ENCODE measurements around the gene CAST. TPM values are rescaled to one million over a fixed set of nuclear protein-coding genes. Genes with fewer than 3 reads are reported as not detected.
A peak's percentile ranks its signal among the peaks of the same experiment; 100 is the strongest.

CAST gene
- total RNA-seq, 1 experiment from 2014 or later, result 61.0 TPM

DNA sequence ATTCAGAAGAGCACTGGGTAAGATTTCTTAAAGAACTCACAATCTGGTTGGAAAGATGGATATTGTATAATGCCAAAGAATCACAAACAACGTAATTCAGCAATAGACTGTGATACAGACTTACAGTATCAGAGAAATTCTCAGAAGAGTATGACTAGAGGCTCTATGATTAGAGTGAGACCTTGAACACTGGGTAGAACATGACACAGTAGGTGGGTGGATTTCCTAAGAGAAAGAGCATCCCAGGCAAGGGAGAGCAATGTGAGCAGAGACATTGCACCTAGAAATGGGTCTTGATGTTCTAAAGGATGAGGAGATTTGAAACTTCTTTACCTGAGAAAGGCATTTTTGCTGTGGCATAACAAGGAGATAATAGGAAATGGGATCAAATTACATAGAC lies 27.3 kb upstream of the CAST start:
- peaks cover 3% of the 10 kb centered on the region for H3K4me1 ChIP-seq
- H3K36me3 ChIP-seq, result no peaks in the 10 kb centered on the region
- no peaks in the 10 kb centered on the region for H3K9me3 ChIP-seq (replicated peaks)
- DNase-seq, result no peak
- H3K4me3 ChIP-seq, result no peak overlapping the region
- H3K27me3 ChIP-seq, result no peaks in the 10 kb centered on the region
- no peak overlapping the region for H3K27ac ChIP-seq

DNA sequence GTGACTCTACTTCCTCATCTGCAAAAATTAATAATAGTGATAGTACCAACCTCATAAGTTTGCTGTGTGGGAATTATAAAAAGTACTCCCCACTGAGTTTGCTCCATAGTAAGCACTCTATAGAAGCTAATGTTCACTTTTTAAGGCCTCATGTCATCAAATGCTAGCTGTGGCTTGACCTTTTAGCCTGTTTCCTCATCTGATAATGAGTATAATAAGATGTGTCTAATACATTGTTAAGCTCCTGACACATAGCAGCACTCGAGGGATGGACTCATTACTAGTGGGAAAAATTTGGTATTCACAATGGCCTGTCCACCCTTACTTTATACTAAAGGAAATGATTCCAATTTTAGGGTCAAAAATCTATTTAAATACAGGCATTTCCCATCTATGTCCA lies 26.1 kb upstream of the CAST start:
- H3K9me3 ChIP-seq (replicated peaks), result no peaks in the 10 kb centered on the region
- H3K36me3 ChIP-seq, result no peaks in the 10 kb centered on the region
- no peak overlapping the region for H3K27ac ChIP-seq
- H3K4me3 ChIP-seq, result no peak overlapping the region
- H3K4me1 ChIP-seq, result no peaks in the 10 kb centered on the region
- DNase-seq, result no peak
- H3K27me3 ChIP-seq, result no peaks in the 10 kb centered on the region

DNA sequence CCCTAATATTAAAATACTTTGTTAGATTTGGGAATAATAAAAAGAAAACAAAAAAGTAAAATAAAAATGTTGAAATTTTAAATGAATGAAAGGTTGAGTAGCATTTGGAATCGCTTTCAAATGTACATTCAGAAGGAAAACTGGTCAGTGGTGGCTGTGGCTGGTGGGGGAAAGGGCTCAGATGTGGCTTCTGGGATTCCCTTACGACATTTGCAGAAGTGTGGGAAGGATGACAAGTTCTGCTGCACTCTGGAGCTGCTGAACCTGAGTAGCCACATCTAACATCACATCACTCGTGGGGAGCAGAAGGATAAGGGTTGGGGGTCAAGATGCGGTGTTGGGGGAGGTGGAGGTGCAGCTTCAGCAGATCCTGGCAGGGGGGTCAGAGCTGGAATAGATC lies 25.6 kb upstream of the CAST start:
- H3K4me3 ChIP-seq, result no peak overlapping the region
- no peaks in the 10 kb centered on the region for H3K9me3 ChIP-seq (replicated peaks)
- no peaks in the 10 kb centered on the region for H3K4me1 ChIP-seq
- DNase-seq, result no peak
- H3K27me3 ChIP-seq, result no peaks in the 10 kb centered on the region
- no peak overlapping the region for H3K27ac ChIP-seq
- no peaks in the 10 kb centered on the region for H3K36me3 ChIP-seq

DNA sequence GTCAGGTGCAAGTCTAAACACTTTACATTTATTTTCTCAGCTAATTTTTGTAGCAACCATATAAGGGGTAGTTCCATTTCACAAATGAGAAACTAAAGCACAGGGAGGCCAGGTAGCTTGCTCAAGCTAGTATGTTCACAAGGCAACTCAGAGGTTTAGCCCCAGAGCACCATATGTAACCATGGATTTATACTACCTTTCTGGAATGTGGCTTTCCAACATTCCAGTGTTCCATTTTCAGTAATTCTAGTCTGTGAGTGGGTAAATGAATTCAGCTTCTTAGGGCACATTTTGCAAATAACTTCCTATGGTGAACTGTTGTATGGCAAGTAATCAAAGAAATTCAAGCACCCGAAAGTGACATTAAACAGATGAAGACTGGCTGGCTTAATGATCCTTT lies 25.0 kb upstream of the CAST start:
- H3K4me1 ChIP-seq, result no peaks in the 10 kb centered on the region
- H3K27me3 ChIP-seq, result no peaks in the 10 kb centered on the region
- DNase-seq, result no peak
- no peak overlapping the region for H3K27ac ChIP-seq
- no peak overlapping the region for H3K4me3 ChIP-seq
- H3K9me3 ChIP-seq (replicated peaks), result no peaks in the 10 kb centered on the region
- H3K36me3 ChIP-seq, result no peaks in the 10 kb centered on the region

DNA sequence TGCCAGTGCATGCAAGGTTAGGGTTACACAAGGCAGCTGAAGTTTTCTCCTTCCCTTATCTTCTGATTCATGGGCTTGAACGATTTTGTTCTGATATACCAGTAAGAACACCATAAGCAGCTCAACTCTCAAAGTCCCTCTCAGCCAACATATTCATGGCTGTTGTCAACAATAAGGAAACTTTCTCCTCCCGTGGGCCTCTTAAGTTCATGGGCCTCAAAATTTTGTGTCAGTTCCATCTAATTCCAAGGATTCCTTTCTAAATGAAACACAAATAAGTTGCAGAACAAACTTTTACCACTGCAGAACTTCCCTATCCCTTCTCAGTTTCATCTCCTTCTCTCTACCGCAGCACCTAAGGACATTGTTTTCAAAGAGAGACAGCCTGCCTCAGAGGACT lies 23.6 kb upstream of the CAST start:
- no peaks in the 10 kb centered on the region for H3K9me3 ChIP-seq (replicated peaks)
- no peak for DNase-seq
- H3K27ac ChIP-seq, result no peak overlapping the region
- no peak overlapping the region for H3K4me3 ChIP-seq
- no peaks in the 10 kb centered on the region for H3K27me3 ChIP-seq
- no peaks in the 10 kb centered on the region for H3K36me3 ChIP-seq
- H3K4me1 ChIP-seq, result no peaks in the 10 kb centered on the region

GRCh38 chr5:96640696-96641095 lies 21.5 kb upstream of the CAST start:
- Histone ChIP-seq H3K9me3 (replicated peaks) (no peaks in the 10 kb centered on the region), H3K27ac (no peak overlapping the region), H3K36me3 (no peaks in the 10 kb centered on the region), H3K27me3 (no peaks in the 10 kb centered on the region), H3K4me1 (no peaks in the 10 kb centered on the region), H3K4me3 (no peak overlapping the region)
- DNase-seq, result no peak

DNA sequence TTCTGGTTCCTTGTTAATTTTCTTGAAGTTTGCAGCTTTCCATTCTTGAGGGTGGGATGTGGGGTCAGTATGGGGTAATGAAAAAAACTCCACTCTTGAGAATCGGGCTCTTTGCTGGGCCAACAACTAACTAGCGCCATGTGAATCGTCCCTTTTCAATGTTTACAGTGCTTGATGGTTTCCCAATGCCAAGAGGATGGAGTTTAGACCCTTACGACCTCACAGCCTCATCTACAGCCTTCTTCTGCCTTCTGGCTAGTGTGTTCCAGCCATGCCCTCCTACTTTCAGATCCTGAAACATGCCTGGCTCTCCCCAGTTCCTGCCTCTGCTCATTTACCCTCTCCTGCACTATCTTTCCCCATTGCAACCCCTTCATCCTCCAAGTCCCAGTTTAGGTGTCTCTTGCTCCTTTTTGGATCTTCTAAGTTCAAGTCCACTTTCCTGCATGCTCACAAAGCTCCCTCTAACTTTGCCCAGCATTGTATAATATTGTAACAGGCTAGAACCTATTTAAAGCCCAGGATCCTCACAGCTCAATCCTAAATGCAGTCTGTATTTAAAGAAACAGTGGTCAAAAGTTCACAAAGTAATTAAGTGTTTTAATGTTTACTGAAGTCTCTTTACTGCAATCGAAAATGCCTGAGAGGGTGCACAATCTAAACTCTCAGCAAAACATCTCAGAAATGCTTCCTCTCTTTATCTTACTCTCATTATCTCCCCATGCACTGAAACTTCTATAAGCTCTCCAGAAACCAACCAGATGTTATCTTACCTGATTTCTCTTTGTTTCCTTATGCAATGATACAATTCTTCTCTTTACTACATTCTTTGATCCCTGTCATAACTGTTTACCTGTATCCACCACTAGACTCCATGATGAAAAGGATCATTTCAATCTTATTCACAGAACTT lies 20.6 kb upstream of the CAST start:
- Histone ChIP-seq H3K4me1 (no peaks in the 10 kb centered on the region), H3K4me3 (no peak overlapping the region), H3K27ac (no peak overlapping the region), H3K27me3 (no peaks in the 10 kb centered on the region), H3K36me3 (no peaks in the 10 kb centered on the region), H3K9me3 (replicated peaks) (no peaks in the 10 kb centered on the region)
- DNase-seq, result no peak

- no peaks in the 10 kb centered on the region for H3K9me3 ChIP-seq (replicated peaks)
- no peak for DNase-seq
- H3K4me3 ChIP-seq, result no peak overlapping the region
Observed at GRCh38 chr5:96642281-96642640, 19.9 kb upstream of the CAST start.

GRCh38 chr5:96645091-96645490 lies 17.1 kb upstream of the CAST start:
- no peak overlapping the region for H3K4me3 ChIP-seq
- no peak for DNase-seq
- no peaks in the 10 kb centered on the region for H3K9me3 ChIP-seq (replicated peaks)
- no peaks in the 10 kb centered on the region for H3K27me3 ChIP-seq
- no peak overlapping the region for H3K27ac ChIP-seq
- H3K4me1 ChIP-seq, result no peaks in the 10 kb centered on the region
- H3K36me3 ChIP-seq, result no peaks in the 10 kb centered on the region

More at GRCh38 chr5:96642281-96642640, 19.9 kb upstream of the CAST start:
- H3K27me3 ChIP-seq, result no peaks in the 10 kb centered on the region
- H3K27ac ChIP-seq, result no peak overlapping the region
- no peaks in the 10 kb centered on the region for H3K36me3 ChIP-seq
- no peaks in the 10 kb centered on the region for H3K4me1 ChIP-seq

DNA sequence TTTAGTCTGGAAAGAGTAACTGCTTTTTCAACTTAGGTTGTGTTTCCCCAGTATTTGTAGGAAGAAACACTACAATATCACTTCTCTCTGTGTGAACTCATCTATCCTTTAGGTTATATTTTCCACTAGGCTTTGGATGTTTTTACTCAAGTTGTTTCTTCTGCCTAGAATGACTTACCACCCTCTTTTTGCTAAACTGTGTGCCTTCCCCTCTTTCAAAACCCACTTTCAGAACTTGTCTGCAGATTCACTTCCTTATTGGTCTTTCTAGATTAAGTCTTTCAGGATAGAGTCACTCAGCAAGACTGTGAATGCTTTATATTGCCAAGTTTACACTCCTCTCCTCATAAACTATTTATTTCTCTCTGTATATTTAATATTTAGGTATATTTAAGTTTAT lies 14.2 kb upstream of the CAST start:
- Histone ChIP-seq H3K36me3 (no peaks in the 10 kb centered on the region), H3K27ac (no peak overlapping the region), H3K27me3 (no peaks in the 10 kb centered on the region), H3K9me3 (replicated peaks) (no peaks in the 10 kb centered on the region), H3K4me3 (no peak overlapping the region), H3K4me1 (peaks cover 4% of the 10 kb centered on the region)
- DNase-seq, result no peak

GRCh38 chr5:96648593-96648992 lies 13.6 kb upstream of the CAST start:
- no peak overlapping the region for H3K27ac ChIP-seq
- no peaks in the 10 kb centered on the region for H3K36me3 ChIP-seq
- no peak for DNase-seq
- H3K27me3 ChIP-seq, result no peaks in the 10 kb centered on the region
- no peaks in the 10 kb centered on the region for H3K9me3 ChIP-seq (replicated peaks)
- H3K4me1 ChIP-seq, result peaks cover 9% of the 10 kb centered on the region
- H3K4me3 ChIP-seq, result no peak overlapping the region

GRCh38 chr5:96649251-96649662 lies 12.9 kb upstream of the CAST start:
- Histone ChIP-seq H3K27me3 (no peaks in the 10 kb centered on the region), H3K9me3 (replicated peaks) (no peaks in the 10 kb centered on the region), H3K4me3 (no peak overlapping the region), H3K36me3 (no peaks in the 10 kb centered on the region), H3K4me1 (peaks cover 9% of the 10 kb centered on the region), H3K27ac (no peak overlapping the region)
- DNase-seq, result no peak

DNA sequence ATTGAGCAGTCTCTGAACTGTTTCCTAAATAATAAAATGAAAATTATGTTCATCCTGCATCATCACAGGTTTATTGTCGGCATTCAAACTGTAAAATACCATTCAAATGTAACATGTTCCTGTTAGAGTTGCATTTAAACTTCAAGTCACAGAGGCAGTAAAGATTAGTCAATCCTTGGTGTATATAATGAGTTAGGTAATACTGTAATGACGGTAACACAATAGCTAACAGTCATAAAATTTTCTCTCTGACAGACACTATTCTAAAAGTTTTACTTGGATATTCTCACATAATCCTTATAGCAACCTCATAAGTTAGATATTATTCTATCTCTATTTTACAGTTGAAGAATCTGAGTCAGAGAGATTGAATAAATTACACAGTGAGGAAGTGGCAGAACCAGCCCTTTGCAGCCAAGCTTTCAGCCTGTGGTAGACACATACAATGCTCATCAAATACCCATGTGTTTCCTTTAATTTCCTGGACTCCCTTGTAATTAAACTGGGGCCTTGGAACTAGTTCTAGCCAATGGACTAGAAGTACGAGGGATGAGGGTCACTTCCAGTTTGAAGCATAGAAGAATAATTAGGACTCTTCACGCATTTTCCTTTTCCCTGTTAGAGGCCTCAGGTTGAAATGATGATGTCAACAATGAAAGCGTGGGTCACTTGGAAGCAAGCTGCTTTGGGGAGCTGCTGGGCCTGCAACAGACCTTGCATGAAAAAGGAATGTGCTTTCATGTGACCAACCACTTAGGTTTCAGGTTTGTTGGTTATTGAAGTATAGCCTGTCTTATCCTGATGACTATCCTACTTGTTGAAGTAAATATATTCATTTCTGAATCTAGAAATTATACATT lies 12.3 kb upstream of the CAST start:
- no peaks in the 10 kb centered on the region for H3K9me3 ChIP-seq (replicated peaks)
- H3K36me3 ChIP-seq, result no peaks in the 10 kb centered on the region
- H3K4me3 ChIP-seq, result no peak overlapping the region
- H3K27me3 ChIP-seq, result no peaks in the 10 kb centered on the region
- H3K27ac ChIP-seq, result no peak overlapping the region
- DNase-seq, result no peak
- H3K4me1 ChIP-seq, result peaks cover 9% of the 10 kb centered on the region

- H3K4me1 ChIP-seq, result peaks cover 11% of the 10 kb centered on the region
- H3K4me3 ChIP-seq, result no peak overlapping the region
- no peak overlapping the region for H3K27ac ChIP-seq
- no peak for DNase-seq
- H3K9me3 ChIP-seq (replicated peaks), result no peaks in the 10 kb centered on the region
- H3K27me3 ChIP-seq, result no peaks in the 10 kb centered on the region
- no peaks in the 10 kb centered on the region for H3K36me3 ChIP-seq
Observed at GRCh38 chr5:96651047-96651446, 11.1 kb upstream of the CAST start.

- H3K36me3 ChIP-seq, result no peaks in the 10 kb centered on the region
- H3K27ac ChIP-seq, result no peak overlapping the region
- peak in 1 of 2 experiments; percentile 19 for DNase-seq
- H3K4me1 ChIP-seq, result peaks cover 19% of the 10 kb centered on the region
- H3K27me3 ChIP-seq, result no peaks in the 10 kb centered on the region
- no peaks in the 10 kb centered on the region for H3K9me3 ChIP-seq (replicated peaks)
- H3K4me3 ChIP-seq, result no peak overlapping the region
Observed at GRCh38 chr5:96651948-96652753, 10.0 kb upstream of the CAST start.
